Uterus (tissue), 2 donors: ENCODE measurements around the gene NUP93.

Experiments
- POLR2A ChIP-seq, 2 donors: fragments of 450-650 bp; IDR thresholded peaks; one replicate each; pipeline ENCODE4 v1.6.1; 2016; ENCODE audit warnings: antibody characterized with exemption in 2 of 2, mild to moderate bottlenecking in 1 of 2, moderate library complexity in 1 of 2
- TF ChIP-seq, protein P1 (sequence below), 4 experiments: fragments of 200-600 bp in 2 of 4; fragments of 450-650 bp in 2 of 4; sonication (generic) in 2 of 4; IDR thresholded peaks; one replicate each; pipeline ENCODE4 v1.5.1; 2016 to 2019; ENCODE audit warnings: antibody characterized with exemption in 4 of 4, mild to moderate bottlenecking in 2 of 4, moderate library complexity in 1 of 4

DNA sequence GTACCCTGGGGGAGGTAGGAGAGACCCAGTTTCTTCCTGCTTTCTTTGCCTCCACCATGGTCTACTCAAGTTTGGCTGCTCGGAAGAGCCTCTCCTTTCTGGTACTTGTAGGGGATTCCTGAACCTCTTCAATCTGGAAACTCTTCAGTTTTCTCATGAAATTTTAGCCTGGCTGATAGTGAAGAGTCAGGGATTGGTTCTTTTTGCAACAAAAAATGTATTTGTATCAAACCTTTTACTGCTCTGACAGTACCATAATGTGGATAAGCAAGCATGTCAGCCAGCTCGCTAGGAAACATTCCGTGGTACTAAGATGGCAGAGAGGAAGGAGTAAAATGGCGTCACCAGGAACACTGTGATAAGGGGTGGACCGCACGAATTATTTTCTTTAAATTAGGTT lies 55.4 kb downstream of the NUP93 start:
- TF ChIP-seq, protein P1, sequence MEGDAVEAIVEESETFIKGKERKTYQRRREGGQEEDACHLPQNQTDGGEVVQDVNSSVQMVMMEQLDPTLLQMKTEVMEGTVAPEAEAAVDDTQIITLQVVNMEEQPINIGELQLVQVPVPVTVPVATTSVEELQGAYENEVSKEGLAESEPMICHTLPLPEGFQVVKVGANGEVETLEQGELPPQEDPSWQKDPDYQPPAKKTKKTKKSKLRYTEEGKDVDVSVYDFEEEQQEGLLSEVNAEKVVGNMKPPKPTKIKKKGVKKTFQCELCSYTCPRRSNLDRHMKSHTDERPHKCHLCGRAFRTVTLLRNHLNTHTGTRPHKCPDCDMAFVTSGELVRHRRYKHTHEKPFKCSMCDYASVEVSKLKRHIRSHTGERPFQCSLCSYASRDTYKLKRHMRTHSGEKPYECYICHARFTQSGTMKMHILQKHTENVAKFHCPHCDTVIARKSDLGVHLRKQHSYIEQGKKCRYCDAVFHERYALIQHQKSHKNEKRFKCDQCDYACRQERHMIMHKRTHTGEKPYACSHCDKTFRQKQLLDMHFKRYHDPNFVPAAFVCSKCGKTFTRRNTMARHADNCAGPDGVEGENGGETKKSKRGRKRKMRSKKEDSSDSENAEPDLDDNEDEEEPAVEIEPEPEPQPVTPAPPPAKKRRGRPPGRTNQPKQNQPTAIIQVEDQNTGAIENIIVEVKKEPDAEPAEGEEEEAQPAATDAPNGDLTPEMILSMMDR (IDR thresholded peaks at IDR 0.05) = no peak
- no peak for TF ChIP-seq POLR2A (IDR thresholded peaks at IDR 0.05)
